HG02798 (cell line): ENCODE data around the gene STAB2.

ENCODE experiments used
- ATAC-seq: cut with Tn5 transposase; IDR thresholded peaks from one replicate; pipeline ENCODE4 v1.9.1; 2021; ENCODE audit warnings: mild to moderate bottlenecking; ENCODE audit not compliant: unreplicated experiment, poor library complexity

The STAB2 gene, protein sequence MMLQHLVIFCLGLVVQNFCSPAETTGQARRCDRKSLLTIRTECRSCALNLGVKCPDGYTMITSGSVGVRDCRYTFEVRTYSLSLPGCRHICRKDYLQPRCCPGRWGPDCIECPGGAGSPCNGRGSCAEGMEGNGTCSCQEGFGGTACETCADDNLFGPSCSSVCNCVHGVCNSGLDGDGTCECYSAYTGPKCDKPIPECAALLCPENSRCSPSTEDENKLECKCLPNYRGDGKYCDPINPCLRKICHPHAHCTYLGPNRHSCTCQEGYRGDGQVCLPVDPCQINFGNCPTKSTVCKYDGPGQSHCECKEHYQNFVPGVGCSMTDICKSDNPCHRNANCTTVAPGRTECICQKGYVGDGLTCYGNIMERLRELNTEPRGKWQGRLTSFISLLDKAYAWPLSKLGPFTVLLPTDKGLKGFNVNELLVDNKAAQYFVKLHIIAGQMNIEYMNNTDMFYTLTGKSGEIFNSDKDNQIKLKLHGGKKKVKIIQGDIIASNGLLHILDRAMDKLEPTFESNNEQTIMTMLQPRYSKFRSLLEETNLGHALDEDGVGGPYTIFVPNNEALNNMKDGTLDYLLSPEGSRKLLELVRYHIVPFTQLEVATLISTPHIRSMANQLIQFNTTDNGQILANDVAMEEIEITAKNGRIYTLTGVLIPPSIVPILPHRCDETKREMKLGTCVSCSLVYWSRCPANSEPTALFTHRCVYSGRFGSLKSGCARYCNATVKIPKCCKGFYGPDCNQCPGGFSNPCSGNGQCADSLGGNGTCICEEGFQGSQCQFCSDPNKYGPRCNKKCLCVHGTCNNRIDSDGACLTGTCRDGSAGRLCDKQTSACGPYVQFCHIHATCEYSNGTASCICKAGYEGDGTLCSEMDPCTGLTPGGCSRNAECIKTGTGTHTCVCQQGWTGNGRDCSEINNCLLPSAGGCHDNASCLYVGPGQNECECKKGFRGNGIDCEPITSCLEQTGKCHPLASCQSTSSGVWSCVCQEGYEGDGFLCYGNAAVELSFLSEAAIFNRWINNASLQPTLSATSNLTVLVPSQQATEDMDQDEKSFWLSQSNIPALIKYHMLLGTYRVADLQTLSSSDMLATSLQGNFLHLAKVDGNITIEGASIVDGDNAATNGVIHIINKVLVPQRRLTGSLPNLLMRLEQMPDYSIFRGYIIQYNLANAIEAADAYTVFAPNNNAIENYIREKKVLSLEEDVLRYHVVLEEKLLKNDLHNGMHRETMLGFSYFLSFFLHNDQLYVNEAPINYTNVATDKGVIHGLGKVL (N-terminal part only)

DNA sequence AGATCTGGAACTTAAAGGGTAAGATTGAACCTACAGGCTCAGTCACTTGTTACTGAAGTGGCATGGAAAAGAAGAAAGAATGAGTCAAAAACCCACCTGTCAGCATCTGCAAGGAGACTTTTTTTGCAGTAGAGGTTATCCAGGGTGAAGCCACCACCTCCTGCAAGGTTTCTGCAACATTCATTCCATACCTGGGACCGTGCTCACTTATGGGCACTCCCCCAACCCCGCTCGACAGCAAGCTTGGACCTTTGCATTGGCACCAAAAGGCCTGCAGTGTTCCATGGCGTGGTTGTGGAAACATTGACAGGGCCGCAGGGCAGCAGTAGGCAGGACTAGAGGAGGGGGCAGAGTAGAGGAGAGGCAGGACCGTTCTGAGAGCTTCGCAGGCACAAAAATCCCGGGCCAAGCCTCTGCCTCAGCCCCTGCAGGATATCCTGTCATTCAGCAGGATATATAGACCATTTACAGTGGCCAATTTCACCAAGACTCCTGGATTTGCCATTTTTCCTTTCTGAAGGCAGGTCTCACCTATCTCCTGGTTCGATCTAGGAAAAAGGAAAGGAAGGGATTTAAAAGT is at the start of gene STAB2:
STAB2 (plus strand) TSS at position 483 of the 580 bp plus-strand sequence. CDS start 204 bp downstream, outside the sequence.
- ATAC-seq, result no peak

DNA sequence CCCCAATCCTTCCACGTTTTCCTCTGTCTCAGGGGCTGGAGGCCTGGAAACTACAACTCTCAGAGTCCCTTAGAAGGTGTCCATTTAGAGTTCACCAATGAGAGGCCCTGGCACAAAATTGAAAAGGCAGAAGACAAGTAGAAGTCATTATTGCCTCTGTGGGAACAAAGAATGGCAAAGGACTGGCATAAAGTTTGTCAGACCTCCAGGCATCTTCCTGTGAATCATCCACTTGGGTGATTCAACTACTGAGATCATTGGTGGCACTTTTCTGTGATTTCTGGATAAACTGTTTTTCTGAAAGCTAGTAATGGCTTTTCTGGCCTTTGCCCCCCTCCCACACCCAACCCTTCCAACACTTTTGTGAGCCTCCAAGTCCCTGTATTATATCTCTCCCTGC is 48.7 kb upstream of the STAB2 start:
- no peak for ATAC-seq

DNA sequence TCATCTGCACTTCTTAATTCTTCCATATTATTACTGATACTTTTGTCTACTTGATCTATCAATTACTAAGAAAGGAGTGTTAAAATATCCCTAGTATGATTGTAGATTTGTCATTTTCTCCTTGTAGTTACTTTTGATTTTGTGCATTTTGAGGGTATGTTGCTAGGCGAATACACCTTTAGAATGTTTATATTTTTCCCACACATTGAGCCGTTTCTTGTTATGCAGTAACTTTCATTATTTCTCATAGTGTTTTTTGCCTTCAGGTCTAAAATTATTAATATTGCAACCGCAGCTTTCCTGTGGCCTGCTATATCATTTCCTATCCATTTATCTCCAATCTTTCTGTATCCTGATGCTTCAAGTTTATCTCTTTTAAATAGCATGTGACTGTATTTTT is 46.8 kb upstream of the STAB2 start:
- no peak for ATAC-seq

DNA sequence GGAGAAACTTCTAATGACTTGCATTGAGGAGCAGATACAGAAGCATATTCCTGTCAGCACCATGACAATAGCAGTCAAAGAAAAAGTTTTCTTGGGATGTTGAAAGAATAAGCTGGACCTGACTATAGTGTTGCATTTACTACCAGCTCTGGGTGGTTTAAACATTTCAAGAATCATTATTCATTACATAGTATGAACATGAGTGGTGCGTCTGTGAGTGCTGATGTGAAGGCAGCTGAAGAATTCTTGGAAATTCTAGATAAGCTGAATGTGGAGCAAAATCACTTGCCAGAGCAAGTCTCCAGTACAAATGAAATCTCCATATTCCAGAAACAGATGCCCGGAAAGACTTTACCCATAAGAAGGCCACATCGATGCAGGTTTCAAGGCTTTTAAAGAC is 45.0 kb upstream of the STAB2 start:
- ATAC-seq, result no peak

DNA sequence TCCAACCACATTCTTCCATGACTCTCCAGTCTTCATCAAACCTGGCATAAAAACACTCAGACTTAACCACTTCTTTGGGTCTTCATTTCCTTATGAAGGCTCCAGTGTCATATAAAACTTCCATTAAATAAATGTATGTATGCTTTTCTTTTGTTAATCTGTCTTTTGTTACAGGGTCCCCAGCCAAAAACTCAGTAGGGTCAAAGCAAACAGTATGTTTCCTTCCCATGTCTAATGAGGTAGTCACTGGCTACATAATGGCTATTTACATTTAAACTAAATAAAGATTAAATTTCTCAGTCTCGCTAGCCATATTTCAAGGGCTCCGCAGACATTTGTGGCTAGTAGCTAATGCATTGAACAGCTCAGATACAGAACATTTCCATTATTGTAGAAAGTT is 40.1 kb upstream of the STAB2 start:
- ATAC-seq, result no peak

DNA sequence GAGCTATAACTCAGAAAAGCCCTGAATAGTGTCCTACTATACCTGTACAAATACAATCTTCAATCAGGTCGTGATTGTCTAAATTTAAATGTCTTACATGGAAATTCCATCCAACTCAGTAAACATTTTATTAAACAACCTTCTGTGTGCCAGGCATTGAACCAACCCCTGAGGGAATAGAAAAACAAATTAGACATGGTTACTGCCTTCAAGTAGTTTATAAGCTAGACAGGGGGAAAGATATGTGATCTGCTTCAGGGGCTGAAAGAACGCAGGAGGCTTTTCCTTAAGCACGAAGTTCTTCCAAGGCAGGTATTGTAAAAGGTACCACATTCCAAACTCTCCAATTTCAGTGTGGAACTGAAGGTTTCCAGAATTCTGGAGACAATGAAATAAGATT is 39.7 kb upstream of the STAB2 start:
- ATAC-seq, result no peak

DNA sequence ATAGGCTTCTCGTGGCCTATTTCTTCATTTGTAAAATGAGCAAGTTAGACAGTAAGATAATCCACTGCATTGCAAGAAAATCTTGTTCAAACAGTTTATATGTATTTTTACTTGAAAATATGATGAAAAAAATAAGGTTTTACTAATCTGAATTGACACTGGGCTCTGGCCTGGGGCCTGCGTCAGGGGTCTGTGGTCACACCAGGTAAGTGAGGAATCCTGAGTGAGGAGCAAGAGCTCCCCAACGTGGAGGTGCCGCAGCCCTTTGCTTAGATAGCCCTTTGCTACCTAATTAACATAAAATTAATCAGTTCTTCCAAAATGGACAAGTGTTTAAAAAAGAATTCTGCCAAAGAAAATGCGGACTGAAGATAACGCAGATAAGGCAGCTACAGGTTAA is 39.1 kb upstream of the STAB2 start:
- ATAC-seq, result no peak

DNA sequence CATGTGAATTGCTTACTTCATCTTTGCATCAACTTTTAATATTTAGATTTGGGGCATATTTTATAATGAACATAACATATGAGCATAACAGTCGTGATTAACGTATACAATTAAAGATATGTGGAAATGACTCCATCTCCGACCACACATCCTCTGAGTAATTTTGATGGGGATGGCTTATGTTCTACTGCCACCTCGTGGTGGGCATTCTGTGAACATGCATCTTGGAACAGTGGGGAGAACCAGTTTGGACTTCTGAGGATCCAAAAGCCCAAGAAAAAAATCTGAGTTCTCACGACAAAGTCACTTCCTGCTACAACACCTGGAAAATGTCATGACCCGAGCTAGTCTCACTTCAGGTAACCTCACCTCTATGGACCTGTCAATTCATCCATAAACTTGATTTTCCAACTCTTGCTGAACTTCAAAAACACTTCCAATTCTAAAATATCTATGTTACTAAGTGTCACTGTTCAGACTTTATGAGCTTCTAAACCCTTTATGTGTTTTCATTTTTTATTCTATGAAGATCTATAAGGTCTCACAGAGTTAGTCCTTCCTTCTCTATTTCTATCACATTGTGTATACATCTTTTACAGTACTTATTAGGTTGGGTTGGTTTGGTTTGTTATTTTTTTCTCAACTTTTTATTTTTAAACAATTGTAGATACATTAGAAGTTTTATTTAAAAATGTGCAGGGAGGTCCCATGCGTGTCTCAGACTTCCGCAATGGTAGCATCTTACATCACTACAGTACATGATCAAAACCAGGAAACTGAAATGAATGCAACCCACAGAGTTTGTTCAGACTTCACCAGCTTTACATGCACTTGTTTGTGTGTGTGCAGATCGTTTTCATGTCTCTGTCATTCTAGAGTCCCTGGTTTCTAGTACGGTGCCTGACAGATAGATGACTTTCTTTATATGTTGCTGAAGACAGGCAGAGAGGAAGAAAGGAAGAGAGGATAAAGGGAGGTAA is 38.2 kb upstream of the STAB2 start:
- no peak for ATAC-seq

DNA sequence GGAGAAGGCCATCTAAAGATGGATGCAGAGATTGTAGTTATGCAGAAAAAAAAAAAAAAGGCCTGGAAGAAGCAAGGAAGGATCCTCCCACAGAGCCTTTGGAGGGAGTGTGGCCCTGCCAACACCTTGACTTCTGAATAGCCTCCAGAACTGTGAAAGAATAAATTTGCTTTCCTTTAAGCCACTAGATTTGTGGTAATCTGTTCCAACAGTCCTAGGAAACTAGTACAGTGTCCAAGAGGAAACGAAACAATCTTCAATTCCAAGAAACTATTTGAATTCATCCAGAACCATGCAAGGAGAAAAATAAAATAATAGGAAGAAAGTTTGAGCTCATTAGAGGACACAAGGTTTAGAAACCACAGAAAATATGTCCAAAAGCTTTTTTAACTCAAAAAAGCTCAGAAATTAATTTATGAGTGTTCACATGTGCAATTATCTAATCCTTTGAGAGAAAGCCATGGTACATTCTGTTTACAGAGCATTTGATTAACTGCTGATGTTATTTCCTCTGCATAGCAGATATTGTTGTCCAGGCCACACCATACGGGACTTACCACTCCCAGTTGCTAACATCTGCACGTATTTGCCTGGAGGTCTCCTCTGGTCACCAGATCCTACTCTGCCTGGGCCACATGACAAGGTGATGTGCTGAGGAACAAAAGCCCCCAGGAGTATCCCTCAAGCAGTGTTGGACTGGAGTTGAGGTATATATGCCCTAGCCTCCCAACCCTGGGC is 30.0 kb upstream of the STAB2 start:
- no peak for ATAC-seq

DNA sequence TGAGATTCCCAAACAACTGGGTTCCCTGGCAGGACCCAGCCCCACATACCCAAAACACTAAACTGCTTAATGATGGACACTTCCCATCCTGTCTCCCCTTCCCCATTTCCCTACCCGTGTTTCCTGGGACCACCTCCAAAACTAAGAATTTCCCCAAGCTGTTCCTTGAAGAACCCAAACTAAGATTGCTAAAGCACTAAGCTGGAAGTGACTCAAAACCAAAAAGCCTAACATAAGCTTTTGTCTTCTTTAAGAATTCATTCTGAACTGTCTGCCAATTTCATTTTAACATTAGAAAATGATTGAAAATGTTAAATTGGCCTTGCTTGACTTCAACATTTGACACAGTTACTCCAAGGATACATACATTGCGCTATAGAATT is 29.5 kb upstream of the STAB2 start:
- ATAC-seq, result no peak

DNA sequence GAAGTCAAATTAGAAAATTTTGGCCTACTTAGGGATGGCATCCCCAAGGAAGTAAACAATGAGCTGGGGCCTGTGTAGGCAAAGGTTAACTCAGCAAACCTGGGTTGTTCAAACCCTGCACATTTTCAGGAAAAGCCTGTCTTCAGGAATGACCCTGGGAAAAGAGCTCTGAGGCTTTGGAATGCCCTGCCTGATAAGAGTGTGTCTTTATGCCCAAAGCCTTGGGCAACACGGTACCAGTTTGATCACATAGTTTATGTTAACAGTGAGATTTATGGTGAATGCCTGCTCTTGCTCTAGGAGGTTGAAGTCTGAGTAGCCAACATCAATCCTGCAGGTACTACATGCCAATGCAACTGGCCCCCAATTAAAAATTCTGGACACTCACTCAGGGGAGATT is 28.2 kb upstream of the STAB2 start:
- ATAC-seq, result no peak

DNA sequence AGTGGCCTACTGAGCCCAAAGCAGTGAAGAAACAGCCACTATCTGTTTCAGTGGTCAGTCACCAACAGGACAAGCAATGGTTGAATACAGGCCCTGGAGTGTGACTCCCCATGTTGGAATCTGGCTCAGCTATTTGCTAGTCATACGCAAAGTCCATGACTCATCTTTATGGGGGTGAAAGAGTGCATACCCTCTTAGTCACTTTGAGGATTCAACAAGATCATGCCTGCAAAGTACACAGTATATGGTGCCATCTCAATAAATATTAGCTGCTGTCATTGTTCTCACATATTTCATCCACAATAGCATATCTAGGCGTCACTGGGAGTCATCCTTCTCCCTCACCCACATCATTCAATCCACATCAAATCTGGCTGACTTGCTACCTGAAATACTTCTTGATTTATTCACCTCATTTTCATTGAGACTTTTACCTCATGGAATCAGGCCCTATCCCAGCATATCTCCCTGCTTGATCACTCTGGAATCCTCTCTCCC is 26.4 kb upstream of the STAB2 start:
- ATAC-seq, result no peak

DNA sequence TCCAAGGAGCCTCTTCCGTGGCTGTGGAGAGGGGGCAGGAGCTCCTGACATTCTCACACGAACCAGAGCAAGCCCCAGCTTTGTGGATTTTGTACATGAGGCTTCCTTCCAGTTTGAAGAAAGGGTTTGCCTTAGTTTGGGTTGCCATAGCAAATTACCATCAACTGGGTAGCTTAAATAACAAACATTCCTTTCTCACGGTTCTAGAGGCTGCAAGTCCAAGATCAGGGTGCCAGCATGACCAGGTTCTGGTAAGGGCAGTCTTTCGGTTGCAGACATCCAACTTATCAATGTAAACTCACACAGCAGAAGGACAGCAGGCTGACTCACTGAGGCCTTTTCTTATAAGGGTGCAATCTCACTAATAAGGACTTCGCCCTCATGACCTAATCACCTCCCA is 25.9 kb upstream of the STAB2 start:
- ATAC-seq, result no peak

DNA sequence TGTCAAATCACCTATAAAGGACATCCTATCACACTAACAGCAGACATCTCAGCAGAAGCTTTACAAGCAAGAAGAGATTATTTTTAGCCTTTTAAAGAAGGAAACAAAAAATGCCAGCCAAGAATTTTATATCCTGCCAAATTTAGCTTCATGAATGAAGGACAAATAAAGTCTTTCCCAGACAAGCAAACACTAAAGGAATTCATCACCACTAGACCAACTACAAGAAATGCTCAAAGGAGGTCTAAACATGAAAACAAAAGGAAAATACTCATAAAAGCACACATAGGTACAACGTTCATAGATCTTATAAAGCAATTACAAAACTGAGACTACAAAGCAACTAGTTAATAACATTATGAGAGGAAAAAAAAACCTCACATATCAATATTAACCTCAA is 20.7 kb upstream of the STAB2 start:
- ATAC-seq, result no peak

DNA sequence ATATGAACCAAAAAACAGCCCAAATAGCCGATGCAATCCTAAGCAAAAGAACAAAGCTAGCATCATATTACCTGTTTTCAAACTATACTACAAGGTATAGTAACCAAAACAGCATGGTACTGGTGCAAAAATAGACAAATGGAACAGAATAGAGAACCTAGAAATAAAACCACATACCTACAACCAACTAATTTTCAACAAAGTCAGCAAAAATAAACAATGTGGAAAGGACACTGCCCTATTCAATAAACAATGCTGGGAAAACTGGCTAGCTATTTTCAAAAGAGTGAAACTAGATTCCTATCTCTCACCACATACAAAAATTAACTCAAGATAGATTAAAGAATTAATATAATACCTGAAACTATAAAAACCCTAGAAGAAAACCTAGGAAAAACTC is 17.8 kb upstream of the STAB2 start:
- no peak for ATAC-seq

DNA sequence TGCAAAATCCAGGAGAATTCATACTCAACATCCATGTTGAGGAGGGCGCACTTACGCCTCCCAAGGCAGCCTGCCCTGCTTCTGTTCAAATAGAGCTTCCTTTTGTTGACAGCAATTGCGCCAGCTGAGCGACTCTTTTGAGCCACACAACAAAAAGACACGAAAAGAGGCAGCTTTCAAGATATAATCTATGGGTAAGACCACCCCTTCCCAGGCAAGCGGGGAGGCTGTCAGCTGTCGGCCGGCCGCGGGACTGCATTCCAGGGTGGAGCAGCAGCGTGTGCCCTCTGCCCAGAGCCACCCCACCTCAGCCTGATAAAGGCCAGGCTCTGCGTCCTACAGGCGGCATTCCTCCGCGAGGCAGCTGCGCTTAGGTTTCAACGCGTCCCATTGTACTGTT is 15.8 kb upstream of the STAB2 start:
- ATAC-seq, result no peak

DNA sequence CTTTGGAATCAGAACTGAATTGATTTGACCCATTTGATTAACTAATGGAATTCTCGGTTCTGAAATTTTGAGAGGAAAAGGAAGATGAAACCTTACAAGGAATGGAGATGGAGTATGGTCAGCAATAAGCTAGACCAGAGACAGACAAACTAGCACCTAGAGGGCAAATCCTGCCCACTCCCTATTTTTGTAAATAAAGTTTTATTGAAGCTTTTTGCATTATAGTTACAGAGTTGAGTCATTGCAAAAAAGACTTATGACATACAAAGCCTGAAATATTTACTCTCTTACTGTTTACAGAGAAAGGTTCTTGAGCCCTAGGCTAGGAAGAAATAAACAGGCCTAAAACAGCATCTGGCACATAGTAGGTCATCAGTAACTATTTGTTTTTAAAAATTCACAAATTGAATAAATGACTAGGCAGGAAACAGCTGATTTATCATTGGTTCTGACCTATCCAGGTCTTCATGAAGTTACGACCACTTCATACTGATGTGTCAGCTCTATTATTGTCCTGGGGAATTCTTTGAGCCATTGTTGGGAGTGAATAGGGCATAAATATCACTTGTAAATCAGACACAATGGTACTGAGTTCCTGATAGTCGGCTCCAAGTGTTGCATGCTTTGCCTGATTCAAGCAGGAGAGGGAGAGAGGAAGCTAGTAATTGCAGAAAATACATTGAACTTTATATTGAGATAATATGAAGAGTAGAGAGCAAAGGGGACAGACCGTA is 14.6 kb upstream of the STAB2 start:
- ATAC-seq, result no peak

DNA sequence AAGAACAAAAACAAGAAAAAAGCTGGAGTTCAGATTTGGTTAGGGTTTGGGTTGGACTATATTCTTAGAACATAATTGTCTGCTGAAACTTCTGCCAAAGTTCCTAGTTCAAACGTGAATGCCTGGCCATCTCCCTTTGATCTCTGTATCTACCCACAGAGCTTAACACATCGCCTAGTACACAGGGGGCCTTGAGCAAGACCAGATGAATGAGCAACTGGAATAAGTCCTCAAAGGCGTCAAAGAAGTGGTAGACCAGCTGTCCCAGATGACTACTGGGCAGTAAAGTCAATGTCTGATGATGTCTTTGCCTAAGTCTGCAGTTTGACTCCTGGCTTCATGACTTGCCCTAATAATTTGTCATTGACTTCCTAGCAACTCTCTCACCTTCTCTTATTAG is 13.9 kb upstream of the STAB2 start:
- ATAC-seq, result no peak
